NCI-H226 (cell line): Measurements from ENCODE around the gene PTPRQ.
A peak's percentile ranks its signal among the peaks of the same experiment; 100 is the strongest.
"Not testable (repeated sequence)": the region's sequence is repeated elsewhere in the genome, so short reads cannot be mapped to it uniquely, and the experiment has no call there.

Experiments used
- DNase-seq: peaks from one replicate; pipeline ENCODE4 v3.0.0-alpha.2; 2015

Gene PTPRQ

GRCh38 chr12:80470403-80470802 lies 26.4 kb downstream of the PTPRQ start:
- no peak for DNase-seq

GRCh38 chr12:80472236-80472635 lies 28.2 kb downstream of the PTPRQ start:
- no peak for DNase-seq

- DNase-seq: peak; percentile 52
Observed at GRCh38 chr12:80472911-80473500, 29.0 kb downstream of the PTPRQ start.

- not testable (repeated sequence) for DNase-seq
Observed at GRCh38 chr12:80477521-80478145, 33.6 kb downstream of the PTPRQ start.

GRCh38 chr12:80484746-80485145 lies 40.7 kb downstream of the PTPRQ start:
- DNase-seq: no peak

GRCh38 chr12:80485222-80485987 lies 41.4 kb downstream of the PTPRQ start:
- no peak for DNase-seq

GRCh38 chr12:80490329-80490728 lies 46.3 kb downstream of the PTPRQ start:
- peak; percentile 20 for DNase-seq

GRCh38 chr12:80491166-80491565 lies 47.1 kb downstream of the PTPRQ start:
- no peak for DNase-seq

- no peak for DNase-seq
Observed at GRCh38 chr12:80493466-80493865, 49.4 kb downstream of the PTPRQ start.

GRCh38 chr12:80494836-80495235 lies 50.8 kb downstream of the PTPRQ start:
- DNase-seq: no peak

- DNase-seq: no peak
Observed at GRCh38 chr12:80498059-80498728, 54.2 kb downstream of the PTPRQ start.

- DNase-seq: peak; percentile 22
Observed at GRCh38 chr12:80504389-80505163, 60.5 kb downstream of the PTPRQ start.

- no peak for DNase-seq
Observed at GRCh38 chr12:80509781-80510556, 65.9 kb downstream of the PTPRQ start.

GRCh38 chr12:80512781-80513180 lies 68.7 kb downstream of the PTPRQ start:
- no peak for DNase-seq

- no peak for DNase-seq
Observed at GRCh38 chr12:80513211-80513610, 69.2 kb downstream of the PTPRQ start.

GRCh38 chr12:80517655-80518054 lies 73.6 kb downstream of the PTPRQ start:
- DNase-seq: no peak

- DNase-seq: no peak
Observed at GRCh38 chr12:80531646-80532045, 87.6 kb downstream of the PTPRQ start.

GRCh38 chr12:80539029-80539428 lies 95.0 kb downstream of the PTPRQ start:
- DNase-seq: no peak

- no peak for DNase-seq
Observed at GRCh38 chr12:80549298-80549697, 105.3 kb downstream of the PTPRQ start.

- peak; percentile 95 for DNase-seq
Observed at GRCh38 chr12:80551897-80552296, 107.9 kb downstream of the PTPRQ start.

- DNase-seq: peak; percentile 84
Observed at GRCh38 chr12:80553316-80553715, 109.3 kb downstream of the PTPRQ start.

GRCh38 chr12:80556566-80556965 lies 112.5 kb downstream of the PTPRQ start:
- no peak for DNase-seq
